GM12878 (cell line): ENCODE measurements around the gene ST7. TPM values are rescaled to one million over a fixed set of nuclear protein-coding genes. Genes with fewer than 3 reads are reported as not detected.

Experiments
- ATAC-seq: fragments of 200-7000 bp; cut with Tn5 transposase; 3 replicates; pipeline ENCODE4 v1.9.1; 2020; ENCODE audit warnings: mild to moderate bottlenecking, moderate library complexity
- BruUV-seq: library from RNA; stranded (reverse); fragments of 400-500 nt; replicated peaks from 2 replicates; lab custom pipeline; 2021; lab: Mats Ljungman, UMichigan
- CTCF ChIA-PET: fragments of 300-600 bp; sonication (Branson Sonifier 250); formaldehyde crosslinking; extraction: SDS; loops from one replicate; lab custom pipeline; 2021; ENCODE audit warnings: inconsistent platforms; lab: Yijun Ruan, JAX
- POLR2A ChIA-PET: fragments of 350-600 bp; formaldehyde crosslinking; extraction: SDS; loops from one replicate; lab custom pipeline; 2021; ENCODE audit warnings: inconsistent platforms; lab: Charles Lee
- RAD21 ChIA-PET: fragments of 300-600 bp; sonication (Branson Sonifier 250); formaldehyde crosslinking; loops from one replicate; lab custom pipeline; 2023; ENCODE audit warnings: antibody characterized with exemption; ENCODE audit not compliant: unreplicated experiment; lab: Charles Lee
- SMC1A ChIA-PET: fragments of 300-600 bp; sonication (Branson Sonifier 250); formaldehyde crosslinking; loops from one replicate; lab custom pipeline; 2023; ENCODE audit not compliant: unreplicated experiment, uncharacterized antibody; lab: Charles Lee
- DNase-seq: peaks from one replicate; pipeline ENCODE4 v3.0.0-alpha.2; 2011; ENCODE audit warnings: low read depth, low spot score
- FAIRE-seq: peaks from 3 replicates; lab custom pipeline; 2011; peaks lifted over from hg19 to GRCh38; lab: Jason Lieb, UNC
- H2AFZ ChIP-seq: 2 replicates; pipeline ENCODE4 v1.6.0; 2011; ENCODE audit warnings: low read depth, low read length, control low read depth; ENCODE audit not compliant: control insufficient read depth
- H3K27ac ChIP-seq: 2 replicates; pipeline ENCODE4 v1.5.1; 2011; ENCODE audit warnings: control low read depth; ENCODE audit not compliant: control insufficient read depth, insufficient read depth
- H3K27me3 ChIP-seq, 2 experiments: replicated peaks in 1 of 2; 2 replicates each; pipeline versions ENCODE4 v1.6.0 to v1.6.1; 2011; ENCODE audit warnings: low read length in 1 of 2; ENCODE audit not compliant: control insufficient read depth in 2 of 2, insufficient read depth in 2 of 2
- H3K36me3 ChIP-seq, 2 experiments: 2 replicates each; pipeline ENCODE4 v1.5.1; 2011; ENCODE audit warnings: low read length in 1 of 2; ENCODE audit not compliant: control insufficient read depth in 2 of 2, insufficient read depth in 2 of 2
- H3K4me1 ChIP-seq: 2 replicates; pipeline ENCODE4 v1.6.1; 2011; ENCODE audit warnings: mild to moderate bottlenecking, low read length, moderate library complexity, mixed read lengths; ENCODE audit not compliant: control insufficient read depth, insufficient read depth
- H3K4me2 ChIP-seq: 2 replicates; pipeline ENCODE4 v1.6.0; 2011; ENCODE audit warnings: control low read depth; ENCODE audit not compliant: control insufficient read depth, insufficient read depth
- H3K4me3 ChIP-seq: fragments of 200-600 bp; sonication (generic); 2 replicates; pipeline ENCODE4 v1.5.1; 2016
- H3K79me2 ChIP-seq: 2 replicates; pipeline ENCODE4 v1.6.0; 2011; ENCODE audit warnings: low read length; ENCODE audit not compliant: control insufficient read depth, insufficient read depth
- H3K9ac ChIP-seq: 2 replicates; pipeline ENCODE4 v1.8.0; 2011; ENCODE audit warnings: low read length, control low read depth, mixed read lengths; ENCODE audit not compliant: control insufficient read depth, insufficient read depth
- H3K9me3 ChIP-seq: replicated peaks from 3 replicates; pipeline ENCODE4 v1.5.1; 2011; ENCODE audit warnings: mild to moderate bottlenecking, low read length; ENCODE audit not compliant: control insufficient read depth, insufficient read depth
- H4K20me1 ChIP-seq: 2 replicates; pipeline ENCODE4 v1.6.0; 2011; ENCODE audit not compliant: control insufficient read depth, insufficient read depth
- CBX3 ChIP-seq: fragments of 200-600 bp; sonication (generic); IDR thresholded peaks from 2 replicates; pipeline ENCODE4 v1.6.1; 2016; ENCODE audit warnings: low read depth, borderline replicate concordance
- MTA3 ChIP-seq: IDR thresholded peaks from 2 replicates; pipeline ENCODE4 v1.6.1; 2012; ENCODE audit warnings: low read length, inconsistent platforms, borderline replicate concordance
- MYC ChIP-seq: IDR thresholded peaks from 2 replicates; pipeline ENCODE4 v1.6.1; 2011; ENCODE audit warnings: mild to moderate bottlenecking, low read length, moderate library complexity, inconsistent platforms; ENCODE audit not compliant: insufficient read depth, insufficient replicate concordance, insufficient read length, severe bottlenecking
- NFIC ChIP-seq: IDR thresholded peaks from 2 replicates; pipeline ENCODE4 v1.6.1; 2012; ENCODE audit warnings: low read depth, mild to moderate bottlenecking, inconsistent platforms, low read length, moderate library complexity
- NR2C2 ChIP-seq: IDR thresholded peaks from 2 replicates; pipeline ENCODE4 v1.6.1; 2011; ENCODE audit warnings: borderline replicate concordance, low read depth; ENCODE audit not compliant: control insufficient read depth, insufficient read length
- NR2F1 ChIP-seq: fragments of 450-650 bp; conservative IDR thresholded peaks from 2 replicates; pipeline ENCODE4 v1.6.1; 2017; ENCODE audit warnings: mild to moderate bottlenecking
- POLR2A ChIP-seq: IDR thresholded peaks from 2 replicates; pipeline ENCODE4 v1.6.1; 2011; ENCODE audit warnings: low read depth, mild to moderate bottlenecking, low read length
- RUNX3 ChIP-seq: IDR thresholded peaks from 2 replicates; pipeline ENCODE4 v1.6.1; 2012; ENCODE audit warnings: low read length, inconsistent platforms
- SIX5 ChIP-seq: IDR thresholded peaks from 2 replicates; pipeline ENCODE4 v1.6.1; 2011; ENCODE audit warnings: mild to moderate bottlenecking, low read depth, low read length, moderate library complexity; ENCODE audit not compliant: severe bottlenecking
- SRF ChIP-seq, 2 experiments: IDR thresholded peaks; 2 replicates each; pipeline ENCODE4 v1.6.1; 2011; ENCODE audit warnings: low read depth in 2 of 2, low read length in 2 of 2, mild to moderate bottlenecking in 1 of 2, moderate library complexity in 1 of 2
- STAT3 ChIP-seq: IDR thresholded peaks from 2 replicates; pipeline ENCODE4 v1.6.1; 2011; ENCODE audit warnings: low read depth, low read length, improper control_type of control experiment
- WGBS: methylation state at CpG from one replicate; pipeline ENCODE4 v1.1.6; 2016; ENCODE audit warnings: low lambda C conversion rate; ENCODE audit not compliant: insufficient replicate concordance, insufficient coverage; ENCODE audit errors: missing lambda C conversion rate; 5-methylcytosine and 5-hydroxymethylcytosine counted together
- in situ Hi-C: fragments of 300-500 bp; cut with MboI; formaldehyde crosslinking; loops from 9 replicates; pipeline ENCODE4 v1.14.3; 2018; ENCODE audit warnings: mixed read lengths
- intact Hi-C: fragments of 100-400 bp; cut with micrococcal nuclease; formaldehyde crosslinking; loops from one replicate; pipeline ENCODE4 v1.14.2; 2022; ENCODE audit not compliant: unreplicated experiment
- polyA plus RNA-seq, 11 experiments: library from polyadenylated mRNA; depleted of rRNA in 4 of 11; unstranded in 6 of 11; stranded (reverse) in 5 of 11; fragments of >200 nt; fragmentation: Nextera tagmentation in 4 of 11; fragmentation: Illumina TruSeq in 1 of 11; extraction: Ambion mirVana in 4 of 11; extraction: Trizol in 1 of 11; gene quantifications; 1 replicate in 1 of 11; 2 replicates in 10 of 11; pipeline versions ENCODE4 v1.2.1 to v1.2.3, GENCODE V29; 2011 to 2016; ENCODE audit warnings: inconsistent platforms in 2 of 11, missing spikeins in 2 of 11, low read depth in 1 of 11
- total RNA-seq, 4 experiments: library from RNA; depleted of rRNA in 3 of 4; stranded (reverse); fragments of >200 nt in 3 of 4; fragmentation: Illumina TruSeq in 1 of 4; extraction: Trizol in 1 of 4; gene quantifications; 2 replicates each; pipeline versions ENCODE4 v1.2.1 to v1.2.3, GENCODE V29; 2013 to 2021
- TF ChIP-seq, protein P1 (sequence below): fragments of 450-650 bp; IDR thresholded peaks from 2 replicates; pipeline ENCODE4 v1.6.1; 2017; ENCODE audit warnings: antibody characterized with exemption, mild to moderate bottlenecking, moderate library complexity
- TF ChIP-seq, protein P2 (sequence below): fragments of 450-650 bp; IDR thresholded peaks from 2 replicates; pipeline ENCODE4 v1.6.1; 2016; ENCODE audit warnings: mild to moderate bottlenecking
- TF ChIP-seq, protein P3 (sequence below): fragments of 450-650 bp; IDR thresholded peaks from 2 replicates; pipeline ENCODE4 v1.6.1; 2017; ENCODE audit warnings: mild to moderate bottlenecking

ST7 gene
- total and polyA plus RNA-seq, 10 of the 15 experiments (the other 5 are each of a cell fraction or from before 2014, with no cell fraction given), result 27.7 to 76.4 (median 53.6) TPM

- no peak for TF ChIP-seq NFIC
- peak; percentile 11; the same call in 1 of the 2 replicates for TF ChIP-seq RUNX3
- no peak for TF ChIP-seq NR2C2
- no peak for TF ChIP-seq MYC
- TF ChIP-seq, protein P1, sequence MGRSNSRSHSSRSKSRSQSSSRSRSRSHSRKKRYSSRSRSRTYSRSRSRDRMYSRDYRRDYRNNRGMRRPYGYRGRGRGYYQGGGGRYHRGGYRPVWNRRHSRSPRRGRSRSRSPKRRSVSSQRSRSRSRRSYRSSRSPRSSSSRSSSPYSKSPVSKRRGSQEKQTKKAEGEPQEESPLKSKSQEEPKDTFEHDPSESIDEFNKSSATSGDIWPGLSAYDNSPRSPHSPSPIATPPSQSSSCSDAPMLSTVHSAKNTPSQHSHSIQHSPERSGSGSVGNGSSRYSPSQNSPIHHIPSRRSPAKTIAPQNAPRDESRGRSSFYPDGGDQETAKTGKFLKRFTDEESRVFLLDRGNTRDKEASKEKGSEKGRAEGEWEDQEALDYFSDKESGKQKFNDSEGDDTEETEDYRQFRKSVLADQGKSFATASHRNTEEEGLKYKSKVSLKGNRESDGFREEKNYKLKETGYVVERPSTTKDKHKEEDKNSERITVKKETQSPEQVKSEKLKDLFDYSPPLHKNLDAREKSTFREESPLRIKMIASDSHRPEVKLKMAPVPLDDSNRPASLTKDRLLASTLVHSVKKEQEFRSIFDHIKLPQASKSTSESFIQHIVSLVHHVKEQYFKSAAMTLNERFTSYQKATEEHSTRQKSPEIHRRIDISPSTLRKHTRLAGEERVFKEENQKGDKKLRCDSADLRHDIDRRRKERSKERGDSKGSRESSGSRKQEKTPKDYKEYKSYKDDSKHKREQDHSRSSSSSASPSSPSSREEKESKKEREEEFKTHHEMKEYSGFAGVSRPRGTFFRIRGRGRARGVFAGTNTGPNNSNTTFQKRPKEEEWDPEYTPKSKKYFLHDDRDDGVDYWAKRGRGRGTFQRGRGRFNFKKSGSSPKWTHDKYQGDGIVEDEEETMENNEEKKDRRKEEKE, result no peak
- no peak for TF ChIP-seq SRF (IDR thresholded peaks at IDR 0.05; ENCODE audit: low read depth in 2 of 2, low read length in 2 of 2)
- no peak for TF ChIP-seq CBX3
- TF ChIP-seq SIX5, result no peak
These were observed 63.7 kb downstream of the ST7 start (continued) for GRCh38 chr7:117017017-117017451.

DNA sequence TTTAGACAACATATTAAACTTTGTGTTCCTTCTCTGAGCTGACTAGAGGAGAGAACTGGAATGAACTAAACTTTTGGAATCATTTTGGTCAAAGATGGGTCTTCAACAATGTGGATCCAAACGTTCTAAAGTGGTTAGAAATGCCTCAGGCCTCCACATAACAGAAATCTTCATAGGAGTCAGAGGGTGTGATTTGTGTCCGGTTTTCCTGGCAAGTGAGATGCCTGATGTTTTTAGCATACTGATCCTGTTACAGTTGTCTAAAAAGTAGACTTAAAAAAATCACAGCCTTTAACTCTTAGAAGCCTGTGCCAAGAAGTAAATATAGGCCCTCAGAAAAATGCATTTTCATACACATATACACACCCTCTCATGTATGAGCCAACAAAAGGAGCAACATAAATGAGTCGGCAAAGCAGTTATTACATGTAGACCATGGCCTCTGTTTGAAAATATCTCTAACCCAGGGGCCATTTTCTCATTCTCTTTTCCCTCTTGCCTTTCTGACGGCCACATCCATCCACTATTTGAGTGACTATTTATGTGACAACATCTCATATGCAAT is 64.5 kb downstream of the ST7 start:
- Histone ChIP-seq H3K4me1 (peaks cover 22% of the 10 kb centered on the region), H2AFZ (no peak overlapping the region), H4K20me1 (no peaks in the 10 kb centered on the region), H3K36me3 (no peaks in the 10 kb centered on the region; a peak in 1 of 4 replicates), H3K79me2 (peaks cover 98% of the 10 kb centered on the region), H3K27ac (peak overlapping the region; percentile 79; the same call in 1 of the 2 replicates), H3K9me3 (no peaks in the 10 kb centered on the region), H3K4me3 (peak overlapping the region; percentile 66), H3K27me3 (no peaks in the 10 kb centered on the region), H3K9ac (peak overlapping the region; percentile 32), H3K4me2 (peak overlapping the region; percentile 75)
- no TSS peak for BruUV-seq
- ChIA-PET RAD21 (no interaction called here), SMC1A (interaction anchor here (0.6 to 1.5 kb wide), 6 partner anchors 19 to 214 kb away, joined by 3 to 5 read pairs (median 4); no protein-coding TSS in a partner anchor), POLR2A (no interaction called here), CTCF (interaction anchor here (1.0 to 1.6 kb wide), 4 partner anchors 29 to 97 kb away, joined by 3 to 4 read pairs (median 3); no protein-coding TSS in a partner anchor)
- WGBS, result 77% methylated on average over 4 of the region's 4 CpGs
- in situ Hi-C loops (no loop called here), intact Hi-C loops (loop anchor here (10.0 kb wide), 1 partner anchor 1167 kb away; the partner anchor contains the start of gene LSM8)
- DNase-seq (no peak), FAIRE-seq (no peak), ATAC-seq (no peak)
- TF ChIP-seq POLR2A (no peak), STAT3 (no peak), MTA3 (no peak), NR2F1 (no peak)
- TF ChIP-seq, protein P2, sequence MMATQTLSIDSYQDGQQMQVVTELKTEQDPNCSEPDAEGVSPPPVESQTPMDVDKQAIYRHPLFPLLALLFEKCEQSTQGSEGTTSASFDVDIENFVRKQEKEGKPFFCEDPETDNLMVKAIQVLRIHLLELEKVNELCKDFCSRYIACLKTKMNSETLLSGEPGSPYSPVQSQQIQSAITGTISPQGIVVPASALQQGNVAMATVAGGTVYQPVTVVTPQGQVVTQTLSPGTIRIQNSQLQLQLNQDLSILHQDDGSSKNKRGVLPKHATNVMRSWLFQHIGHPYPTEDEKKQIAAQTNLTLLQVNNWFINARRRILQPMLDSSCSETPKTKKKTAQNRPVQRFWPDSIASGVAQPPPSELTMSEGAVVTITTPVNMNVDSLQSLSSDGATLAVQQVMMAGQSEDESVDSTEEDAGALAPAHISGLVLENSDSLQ, result no peak
- TF ChIP-seq, protein P3, sequence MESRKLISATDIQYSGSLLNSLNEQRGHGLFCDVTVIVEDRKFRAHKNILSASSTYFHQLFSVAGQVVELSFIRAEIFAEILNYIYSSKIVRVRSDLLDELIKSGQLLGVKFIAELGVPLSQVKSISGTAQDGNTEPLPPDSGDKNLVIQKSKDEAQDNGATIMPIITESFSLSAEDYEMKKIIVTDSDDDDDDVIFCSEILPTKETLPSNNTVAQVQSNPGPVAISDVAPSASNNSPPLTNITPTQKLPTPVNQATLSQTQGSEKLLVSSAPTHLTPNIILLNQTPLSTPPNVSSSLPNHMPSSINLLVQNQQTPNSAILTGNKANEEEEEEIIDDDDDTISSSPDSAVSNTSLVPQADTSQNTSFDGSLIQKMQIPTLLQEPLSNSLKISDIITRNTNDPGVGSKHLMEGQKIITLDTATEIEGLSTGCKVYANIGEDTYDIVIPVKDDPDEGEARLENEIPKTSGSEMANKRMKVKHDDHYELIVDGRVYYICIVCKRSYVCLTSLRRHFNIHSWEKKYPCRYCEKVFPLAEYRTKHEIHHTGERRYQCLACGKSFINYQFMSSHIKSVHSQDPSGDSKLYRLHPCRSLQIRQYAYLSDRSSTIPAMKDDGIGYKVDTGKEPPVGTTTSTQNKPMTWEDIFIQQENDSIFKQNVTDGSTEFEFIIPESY, result no peak
